IMR-90 (cell line): ENCODE measurements around the gene ZSWIM9. TPM values are rescaled to one million over a fixed set of nuclear protein-coding genes. Genes with fewer than 3 reads are reported as not detected.

Experiments
- ATAC-seq: fragments of 200-7000 bp; cut with Tn5 transposase; 2 replicates; pipeline ENCODE4 v1.9.1; 2020; ENCODE audit warnings: low read depth, mild to moderate bottlenecking, moderate library complexity
- BruUV-seq: library from RNA; stranded (reverse); fragments of 400-500 nt; replicated peaks from 2 replicates; lab custom pipeline; 2021; lab: Mats Ljungman, UMichigan
- CTCF ChIA-PET: fragments of 300-600 bp; formaldehyde crosslinking; extraction: SDS; loops from one replicate; lab custom pipeline; 2021; ENCODE audit warnings: antibody characterized with exemption; lab: Yijun Ruan, JAX
- POLR2A ChIA-PET: fragments of 300-600 bp; sonication (Branson Sonifier 250); formaldehyde crosslinking; loops from one replicate; lab custom pipeline; 2022; ENCODE audit warnings: antibody characterized with exemption; ENCODE audit not compliant: unreplicated experiment; lab: Charles Lee
- DNase-seq: peaks from one replicate; pipeline ENCODE4 v3.0.0; 2013
- H2AFZ ChIP-seq: replicated peaks from 2 replicates; pipeline ENCODE3; 2013; ENCODE audit warnings: low read length, mild to moderate bottlenecking; ENCODE audit not compliant: poor library complexity
- H2AK5ac ChIP-seq: 2 replicates; pipeline ENCODE4 v1.6.1; 2013; ENCODE audit warnings: low read depth, low read length, inconsistent platforms
- H2AK9ac ChIP-seq: replicated peaks from 2 replicates; pipeline ENCODE3; 2013; ENCODE audit warnings: mild to moderate bottlenecking, low read depth, low read length, moderate library complexity; ENCODE audit not compliant: poor library complexity
- H2BK120ac ChIP-seq: 2 replicates; pipeline ENCODE4 v1.6.1; 2013; ENCODE audit warnings: low read depth, low read length, inconsistent platforms
- H2BK15ac ChIP-seq: 3 replicates; pipeline ENCODE4 v1.6.1; 2013; ENCODE audit warnings: low read depth, low read length, inconsistent platforms
- H2BK20ac ChIP-seq: 2 replicates; pipeline ENCODE4 v1.6.1; 2013; ENCODE audit warnings: low read depth, mild to moderate bottlenecking, inconsistent platforms, low read length, moderate library complexity
- H2BK5ac ChIP-seq: 2 replicates; pipeline ENCODE4 v1.6.1; 2013; ENCODE audit warnings: mild to moderate bottlenecking, low read depth, low read length, inconsistent platforms; ENCODE audit not compliant: poor library complexity, severe bottlenecking
- H3K14ac ChIP-seq: replicated peaks from 2 replicates; pipeline ENCODE4 v1.6.1; 2013; ENCODE audit warnings: low read depth, low read length, inconsistent platforms
- H3K18ac ChIP-seq: 2 replicates; pipeline ENCODE4 v1.6.1; 2013; ENCODE audit warnings: low read depth, low read length, control low read depth
- H3K23ac ChIP-seq: 2 replicates; pipeline ENCODE4 v1.6.1; 2013; ENCODE audit warnings: low read depth, low read length, inconsistent platforms
- H3K27ac ChIP-seq: 2 replicates; pipeline ENCODE4 v1.5.1; 2013; ENCODE audit warnings: mild to moderate bottlenecking, control low read depth, low read length; ENCODE audit not compliant: insufficient read depth
- H3K27me3 ChIP-seq: 2 replicates; pipeline ENCODE4 v1.6.1; 2013; ENCODE audit warnings: low read length; ENCODE audit not compliant: control insufficient read depth, insufficient read depth
- H3K36me3 ChIP-seq: 2 replicates; pipeline ENCODE4 v1.6.1; 2013; ENCODE audit warnings: low read length, mixed read lengths; ENCODE audit not compliant: control insufficient read depth, insufficient read depth
- H3K4ac ChIP-seq: 2 replicates; pipeline ENCODE4 v1.6.1; 2013; ENCODE audit warnings: low read depth, low read length, inconsistent platforms
- H3K4me1 ChIP-seq: 2 replicates; pipeline ENCODE4 v1.6.1; 2013; ENCODE audit warnings: low read length, mixed read lengths; ENCODE audit not compliant: control insufficient read depth, insufficient read depth
- H3K4me2 ChIP-seq: 2 replicates; pipeline ENCODE4 v1.6.1; 2013; ENCODE audit warnings: low read depth, mild to moderate bottlenecking, control low read depth, low read length, moderate library complexity
- H3K4me3 ChIP-seq: 2 replicates; pipeline ENCODE4 v1.5.1; 2013; ENCODE audit warnings: low read depth, mild to moderate bottlenecking, control low read depth, low read length, moderate library complexity; ENCODE audit not compliant: insufficient read depth
- H3K56ac ChIP-seq: 2 replicates; pipeline ENCODE4 v1.6.1; 2013; ENCODE audit warnings: low read length, inconsistent platforms; ENCODE audit not compliant: insufficient read depth; ENCODE audit errors: extremely low read depth
- H3K79me1 ChIP-seq, 2 experiments: 2 replicates each; pipeline ENCODE4 v1.6.1; 2013; ENCODE audit warnings: low read length in 2 of 2, inconsistent platforms in 1 of 2, low read depth in 1 of 2
- H3K9ac ChIP-seq: 2 replicates; pipeline ENCODE4 v1.6.1; 2013; ENCODE audit warnings: low read depth, low read length, control low read depth
- H3K9me1 ChIP-seq: 2 replicates; pipeline ENCODE4 v1.6.1; 2013; ENCODE audit warnings: low read length, inconsistent platforms; ENCODE audit not compliant: insufficient read depth
- H3K9me3 ChIP-seq: 2 replicates; pipeline ENCODE4 v1.6.1; 2013; ENCODE audit warnings: low read length; ENCODE audit not compliant: control insufficient read depth, insufficient read depth
- H4K20me1 ChIP-seq: 2 replicates; pipeline ENCODE4 v1.6.1; 2013; ENCODE audit warnings: low read length, inconsistent platforms; ENCODE audit not compliant: insufficient read depth
- H4K5ac ChIP-seq: 2 replicates; pipeline ENCODE4 v1.6.1; 2013; ENCODE audit warnings: mild to moderate bottlenecking, low read depth, low read length, control low read depth
- H4K8ac ChIP-seq, 2 experiments: 2 replicates each; pipeline ENCODE4 v1.6.1; 2013; ENCODE audit warnings: low read depth in 2 of 2, low read length in 2 of 2, control low read depth in 1 of 2, inconsistent platforms in 1 of 2
- H4K91ac ChIP-seq: 2 replicates; pipeline ENCODE4 v1.6.1; 2013; ENCODE audit warnings: low read depth, low read length, inconsistent platforms; ENCODE audit not compliant: insufficient read depth
- BHLHE40 ChIP-seq: fragments of 150-350 bp; IDR thresholded peaks from 2 replicates; pipeline ENCODE4 v1.6.1; 2016; ENCODE audit warnings: mild to moderate bottlenecking, low read depth, low read length
- CEBPB ChIP-seq: IDR thresholded peaks from 2 replicates; pipeline ENCODE4 v1.6.1; 2012; ENCODE audit warnings: low read depth, low read length, improper control_type of control experiment
- CHD1 ChIP-seq: IDR thresholded peaks from 2 replicates; pipeline ENCODE4 v1.6.1; 2012; ENCODE audit warnings: low read depth, low read length, improper control_type of control experiment
- CTCF ChIP-seq: conservative IDR thresholded peaks from 2 replicates; pipeline ENCODE4 v1.5.1; 2012; ENCODE audit warnings: mild to moderate bottlenecking, low read depth, low read length, improper control_type of control experiment
- ELK1 ChIP-seq: fragments of 150-350 bp; IDR thresholded peaks from 2 replicates; pipeline ENCODE4 v1.6.1; 2016; ENCODE audit warnings: low read depth, mild to moderate bottlenecking, low read length, moderate library complexity, borderline replicate concordance
- FOS ChIP-seq: fragments of 150-350 bp; IDR thresholded peaks from 2 replicates; pipeline ENCODE4 v1.6.1; 2016; ENCODE audit warnings: low read depth, low read length
- MAFK ChIP-seq: IDR thresholded peaks from 2 replicates; pipeline ENCODE4 v1.6.1; 2012; ENCODE audit warnings: low read depth, low read length, improper control_type of control experiment
- MAZ ChIP-seq: IDR thresholded peaks from 2 replicates; pipeline ENCODE4 v1.6.1; 2012; ENCODE audit warnings: low read depth, mild to moderate bottlenecking, low read length, improper control_type of control experiment, moderate library complexity, borderline replicate concordance
- MXI1 ChIP-seq: IDR thresholded peaks from 2 replicates; pipeline ENCODE4 v1.6.1; 2012; ENCODE audit warnings: low read depth, mild to moderate bottlenecking, low read length, moderate library complexity, borderline replicate concordance
- NFE2L2 ChIP-seq: fragments of 150-350 bp; IDR thresholded peaks from 2 replicates; pipeline ENCODE4 v1.6.1; 2016; ENCODE audit warnings: low read depth, mild to moderate bottlenecking, low read length
- POLR2A ChIP-seq: IDR thresholded peaks from 2 replicates; pipeline ENCODE4 v1.6.1; 2012; ENCODE audit warnings: mild to moderate bottlenecking, low read depth, low read length
- RAD21 ChIP-seq: IDR thresholded peaks from 2 replicates; pipeline ENCODE4 v1.6.1; 2012; ENCODE audit warnings: low read length, improper control_type of control experiment
- RCOR1 ChIP-seq: IDR thresholded peaks from 2 replicates; pipeline ENCODE4 v1.6.1; 2012; ENCODE audit warnings: mild to moderate bottlenecking, low read length, improper control_type of control experiment; ENCODE audit not compliant: insufficient replicate concordance
- RFX5 ChIP-seq: IDR thresholded peaks from 2 replicates; pipeline ENCODE4 v1.8.0; 2012; ENCODE audit warnings: low read depth, mild to moderate bottlenecking, low read length, moderate library complexity
- SMC3 ChIP-seq: fragments of 150-350 bp; IDR thresholded peaks from 2 replicates; pipeline ENCODE4 v1.6.1; 2016; ENCODE audit warnings: low read depth, mild to moderate bottlenecking, antibody characterized with exemption, low read length, moderate library complexity
- USF2 ChIP-seq: fragments of 150-350 bp; IDR thresholded peaks from 2 replicates; pipeline ENCODE4 v1.6.1; 2017; ENCODE audit warnings: mild to moderate bottlenecking, antibody characterized with exemption, low read length, low read depth
- WGBS, 2 experiments: methylation state at CpG; one replicate each; pipeline versions ENCODE4 v1.1.5 to v1.1.7; 2013; ENCODE audit warnings: missing lambda C conversion rate in 2 of 2; ENCODE audit not compliant: insufficient read length in 1 of 2; ENCODE audit errors: extremely low coverage in 2 of 2; 5-methylcytosine and 5-hydroxymethylcytosine counted together
- dilution Hi-C: fragments of 300-500 bp; cut with HindIII; formaldehyde crosslinking; loops from one replicate; pipeline ENCODE4 v1.14.3; 2018; ENCODE audit warnings: low sequenced_read_pairs; ENCODE audit not compliant: unreplicated experiment
- in situ Hi-C: fragments of 300-500 bp; cut with MboI; formaldehyde crosslinking; loops from 3 replicates; pipeline ENCODE4 v1.14.3; 2019; ENCODE audit warnings: low sequenced_read_pairs, inconsistent platforms, mixed read lengths
- intact Hi-C: fragments of 100-400 bp; cut with micrococcal nuclease; formaldehyde crosslinking; loops from 2 replicates; pipeline ENCODE4 v1.10.0; 2022
- polyA plus RNA-seq, 3 experiments: library from polyadenylated mRNA; depleted of rRNA; stranded (reverse); fragments of >200 nt; gene quantifications; 2 replicates each; pipeline ENCODE4 v1.2.3, GENCODE V29; 2012; ENCODE audit warnings: low replicate concordance in 1 of 3
- total RNA-seq: library from RNA; depleted of rRNA; stranded (reverse); fragments of >200 nt; gene quantifications from 2 replicates; pipeline ENCODE4 v1.2.3, GENCODE V29; 2012

ZSWIM9 gene
- total and polyA plus RNA-seq, 2 of the 4 experiments (the other 2 are of a cell fraction) = 0.54 to 2.2 TPM

- dilution Hi-C loops = no loop called here
- intact Hi-C loops = no loop called here
- H2BK20ac ChIP-seq = no peak overlapping the region
- H3K4ac ChIP-seq = no peak overlapping the region
- H3K4me1 ChIP-seq = no peaks in the 10 kb centered on the region
- no peaks in the 10 kb centered on the region for H3K27me3 ChIP-seq
- H3K18ac ChIP-seq = no peak overlapping the region
- no peak overlapping the region for H2AK9ac ChIP-seq
- H3K27ac ChIP-seq = no peak overlapping the region
- no peaks in the 10 kb centered on the region; the same call in 1 of the 2 replicates for H4K20me1 ChIP-seq
- H2AK5ac ChIP-seq = no peak overlapping the region
- H4K8ac ChIP-seq = no peak overlapping the region
- H3K56ac ChIP-seq = no peak overlapping the region
- H3K23ac ChIP-seq = no peak overlapping the region
- no peak overlapping the region for H2BK120ac ChIP-seq
- DNase-seq (no peak), ATAC-seq (no peak)
- H2AFZ ChIP-seq = no peak overlapping the region
- no peaks in the 10 kb centered on the region for H3K9me1 ChIP-seq
- H2BK5ac ChIP-seq = no peak overlapping the region
- no peak overlapping the region for H3K9ac ChIP-seq
- no peak overlapping the region for H3K4me2 ChIP-seq
- H3K9me3 ChIP-seq = no peaks in the 10 kb centered on the region
- H3K36me3 ChIP-seq = peaks cover 12% of the 10 kb centered on the region
- ChIA-PET CTCF (no interaction called here), POLR2A (no interaction called here)
- TF ChIP-seq NFE2L2 = no peak
- no peak for TF ChIP-seq FOS
- no peak for TF ChIP-seq MAZ
- TF ChIP-seq CEBPB = no peak
- no peak for TF ChIP-seq MAFK
- TF ChIP-seq RFX5 = no peak
- TF ChIP-seq BHLHE40 = no peak
- TF ChIP-seq USF2 = no peak
- no peak for TF ChIP-seq CTCF
- no peak for TF ChIP-seq RCOR1
- TF ChIP-seq CHD1 = no peak
- no peak for TF ChIP-seq RAD21
- no peak for TF ChIP-seq ELK1
- no peak for TF ChIP-seq POLR2A
- TF ChIP-seq SMC3 = no peak
- no peak for TF ChIP-seq MXI1
- H3K4me3 ChIP-seq = no peak overlapping the region
- no peaks in the 10 kb centered on the region for H3K79me1 ChIP-seq
- in situ Hi-C loops = no loop called here
- 100% methylated on average over 1 of the region's 4 CpGs; no CpG with 5 or more reads in 1 of the 2 experiments for WGBS, 2 experiments
- H4K5ac ChIP-seq = no peak overlapping the region
- H2BK15ac ChIP-seq = no peak overlapping the region
- H4K91ac ChIP-seq = no peak overlapping the region
- no peak overlapping the region for H3K14ac ChIP-seq
- no TSS peak for BruUV-seq
Observed at GRCh38 chr19:48136547-48136946, 33.9 kb upstream of the ZSWIM9 start.
